HepG2 (cell line): Measurements from ENCODE around the gene SLC16A5. TPM values are rescaled to one million over a fixed set of nuclear protein-coding genes. Genes with fewer than 3 reads are reported as not detected.
A peak's percentile ranks its signal among the peaks of the same experiment; 100 is the strongest.

Experiments
- ADNP ChIP-seq: sonication (generic); formaldehyde crosslinking; IDR thresholded peaks from 2 replicates; pipeline ENCODE4 v1.4.0; 2020; ENCODE audit warnings: missing genetic modification reagents
- AKAP8 ChIP-seq: sonication (generic); formaldehyde crosslinking; IDR thresholded peaks from 2 replicates; pipeline ENCODE4 v1.5.1; 2020; ENCODE audit warnings: mild to moderate bottlenecking, missing genetic modification reagents
- CC2D1A ChIP-seq: sonication (generic); formaldehyde crosslinking; IDR thresholded peaks from 2 replicates; pipeline ENCODE4 v1.8.1; 2023; ENCODE audit warnings: mild to moderate bottlenecking, missing genetic modification reagents
- CHCHD3 ChIP-seq: sonication (generic); formaldehyde crosslinking; IDR thresholded peaks from 2 replicates; pipeline ENCODE4 v1.8.0; 2022; ENCODE audit warnings: mild to moderate bottlenecking, missing genetic modification reagents, moderate library complexity
- CHD4 ChIP-seq: fragments of 200-600 bp; sonication (generic); IDR thresholded peaks from 2 replicates; pipeline ENCODE4 v1.7.0; 2017; ENCODE audit warnings: mild to moderate bottlenecking, low read length, borderline replicate concordance
- FOXO1 ChIP-seq: sonication (generic); formaldehyde crosslinking; IDR thresholded peaks from 2 replicates; pipeline ENCODE4 v1.4.0; 2020; ENCODE audit warnings: missing genetic modification reagents
- GABPA ChIP-seq, 2 experiments: IDR thresholded peaks; 2 replicates each; pipeline ENCODE4 v1.6.1; 2011 to 2016; ENCODE audit warnings: low read depth in 2 of 2, low read length in 1 of 2, missing biosample characterization in 1 of 2, missing genetic modification characterization in 1 of 2
- GATA4 ChIP-seq: sonication (generic); IDR thresholded peaks from 2 replicates; pipeline ENCODE4 v1.6.1; 2016; ENCODE audit warnings: antibody characterized with exemption, low read depth, borderline replicate concordance
- HES4 ChIP-seq: sonication (generic); formaldehyde crosslinking; IDR thresholded peaks from 2 replicates; pipeline ENCODE4 v1.9.0; 2021; ENCODE audit warnings: mild to moderate bottlenecking, missing genetic modification reagents, borderline replicate concordance
- HNRNPK ChIP-seq: fragments of 200-400 bp; formaldehyde crosslinking; IDR thresholded peaks from 2 replicates; pipeline ENCODE4 v1.6.1; 2018; ENCODE audit warnings: low read length, low read depth, moderate library complexity, mild to moderate bottlenecking; ENCODE audit not compliant: poor library complexity, severe bottlenecking
- HOXA5 ChIP-seq: sonication (generic); formaldehyde crosslinking; IDR thresholded peaks from 2 replicates; pipeline ENCODE4 v1.4.0; 2020; ENCODE audit warnings: missing genetic modification reagents
- IRF2 ChIP-seq: IDR thresholded peaks from 2 replicates; pipeline ENCODE4 v1.6.1; 2018; ENCODE audit warnings: missing genetic modification reagents, missing compliant biosample characterization
- LCORL ChIP-seq, 2 experiments: fragments of 450-650 bp in 1 of 2; sonication (generic) in 1 of 2; formaldehyde crosslinking in 1 of 2; IDR thresholded peaks; 2 replicates each; pipeline versions ENCODE4 v1.5.0 to v1.6.1; 2017 to 2020; ENCODE audit warnings: antibody characterized with exemption in 1 of 2, missing genetic modification reagents in 1 of 2
- MAX ChIP-seq: IDR thresholded peaks from 2 replicates; pipeline ENCODE4 v1.6.1; 2012; ENCODE audit warnings: inconsistent platforms
- MLX ChIP-seq: IDR thresholded peaks from 2 replicates; pipeline ENCODE4 v1.6.1; 2016
- MTF2 ChIP-seq: sonication (generic); formaldehyde crosslinking; IDR thresholded peaks from 2 replicates; pipeline ENCODE4 v1.5.0; 2020; ENCODE audit warnings: missing genetic modification reagents, borderline replicate concordance
- MXI1 ChIP-seq: IDR thresholded peaks from 3 replicates; pipeline ENCODE4 v1.6.1; 2012; ENCODE audit warnings: low read depth, low read length, inconsistent platforms, borderline replicate concordance
- NR0B2 ChIP-seq: sonication (generic); formaldehyde crosslinking; IDR thresholded peaks from 2 replicates; pipeline ENCODE4 v1.4.0; 2020; ENCODE audit warnings: mild to moderate bottlenecking, missing genetic modification reagents
- POLR2G ChIP-seq: fragments of 200-400 bp; formaldehyde crosslinking; IDR thresholded peaks from 2 replicates; pipeline ENCODE4 v1.6.1; 2018; ENCODE audit warnings: mild to moderate bottlenecking, low read depth, low read length, moderate library complexity
- RFXAP ChIP-seq: sonication (generic); formaldehyde crosslinking; IDR thresholded peaks from 2 replicates; pipeline ENCODE4 v1.4.0; 2020; ENCODE audit warnings: missing genetic modification reagents, borderline replicate concordance
- SRY ChIP-seq: sonication (generic); formaldehyde crosslinking; IDR thresholded peaks from 2 replicates; pipeline ENCODE4 v1.8.0; 2022; ENCODE audit warnings: mild to moderate bottlenecking, missing genetic modification reagents
- ZFP36 ChIP-seq: fragments of 150-350 bp; IDR thresholded peaks from 2 replicates; pipeline ENCODE4 v1.6.1; 2018; ENCODE audit warnings: borderline replicate concordance, low read length, low read depth; ENCODE audit not compliant: partially characterized antibody
- ZFP41 ChIP-seq: sonication (generic); formaldehyde crosslinking; IDR thresholded peaks from 2 replicates; pipeline ENCODE4 v1.4.0; 2020; ENCODE audit warnings: mild to moderate bottlenecking, missing genetic modification reagents, borderline replicate concordance
- ZNF20 ChIP-seq: sonication (generic); formaldehyde crosslinking; IDR thresholded peaks from 2 replicates; pipeline ENCODE4 v1.4.0; 2020; ENCODE audit warnings: mild to moderate bottlenecking, moderate library complexity, missing genetic modification reagents
- ZNF234 ChIP-seq: sonication (generic); formaldehyde crosslinking; conservative IDR thresholded peaks from 2 replicates; pipeline ENCODE4 v1.5.1; 2020; ENCODE audit warnings: mild to moderate bottlenecking, missing genetic modification reagents
- ZNF441 ChIP-seq: sonication (generic); formaldehyde crosslinking; IDR thresholded peaks from 2 replicates; pipeline ENCODE4 v1.7.0; 2021; ENCODE audit warnings: missing genetic modification reagents, borderline replicate concordance
- ZNF550 ChIP-seq: sonication (generic); formaldehyde crosslinking; IDR thresholded peaks from 2 replicates; pipeline ENCODE4 v1.4.0; 2020; ENCODE audit warnings: mild to moderate bottlenecking, missing genetic modification reagents, borderline replicate concordance
- ZNF614 ChIP-seq: IDR thresholded peaks from 2 replicates; pipeline ENCODE4 v1.6.1; 2018; ENCODE audit warnings: missing biosample characterization, missing genetic modification reagents, inconsistent platforms, borderline replicate concordance
- ZNF879 ChIP-seq: sonication (generic); formaldehyde crosslinking; IDR thresholded peaks from 2 replicates; pipeline ENCODE4 v1.8.1; 2023; ENCODE audit warnings: missing genetic modification reagents
- polyA plus RNA-seq, 8 experiments: library from polyadenylated mRNA; depleted of rRNA in 3 of 8; stranded (reverse) in 7 of 8; unstranded in 1 of 8; fragments of >200 nt; fragmentation: Illumina TruSeq in 4 of 8; extraction: Trizol in 4 of 8; gene quantifications; 2 replicates each; pipeline versions ENCODE4 v1.2.1 to v1.2.3, GENCODE V29; 2011 to 2016; ENCODE audit warnings: low read depth in 4 of 8, missing spikeins in 1 of 8, mixed read lengths in 1 of 8; ENCODE audit not compliant: insufficient read depth in 1 of 8
- total RNA-seq, 5 experiments: library from RNA; depleted of rRNA; stranded (reverse); fragments of >200 nt; fragmentation: Illumina TruSeq; extraction: Trizol; gene quantifications; 2 replicates each; pipeline ENCODE4 v1.2.3, GENCODE V29; 2016; ENCODE audit warnings: low read depth in 1 of 5

The SLC16A5 gene
- total and polyA plus RNA-seq, 2 of the 13 experiments (the other 11 are each of a cell fraction or from before 2014, with no cell fraction given) = 0.69 to 5.6 TPM

GRCh38 chr17:75087558-75088453 is at the start of gene SLC16A5 (continued):
- TF ChIP-seq ZNF879 (CRISPR knock-in tag) = 0 out of 2 replicates have a peak, but pooled peaks have one; percentile 5
- TF ChIP-seq MAX = peak; percentile 41
- TF ChIP-seq ZFP36 = no peak
- no peak; the same call in 1 of the 2 replicates for TF ChIP-seq NR0B2 (CRISPR knock-in tag)
- TF ChIP-seq GATA4 = peak; percentile 41; the same call in 1 of the 2 replicates
- TF ChIP-seq MXI1 = peak; percentile 32; the same call in 1 of the 3 replicates
- TF ChIP-seq FOXO1 (CRISPR knock-in tag) = no peak
- no peak for TF ChIP-seq SRY (CRISPR knock-in tag)
- 0 out of 2 replicates have a peak, but pooled peaks have one; percentile 4 for TF ChIP-seq HOXA5 (CRISPR knock-in tag)
- TF ChIP-seq CHCHD3 (CRISPR knock-in tag) = no peak
- peak; percentile 22; the same call in 1 of the 2 replicates for TF ChIP-seq ZNF614 (CRISPR knock-in tag)
- no peak for TF ChIP-seq CHD4
- TF ChIP-seq RFXAP (CRISPR knock-in tag) = 0 out of 2 replicates have a peak, but pooled peaks have one; percentile 28
- TF ChIP-seq HNRNPK = peak; percentile 54
- TF ChIP-seq CC2D1A (CRISPR knock-in tag) = peak; percentile 16; the same call in 1 of the 2 replicates
- 0 out of 2 replicates have a peak, but pooled peaks have one; percentile 17 for TF ChIP-seq AKAP8 (CRISPR knock-in tag)
- TF ChIP-seq ADNP (CRISPR knock-in tag) = no peak
- no peak for TF ChIP-seq ZNF234 (CRISPR knock-in tag)
- peak; percentile 15; the same call in 1 of the 2 replicates for TF ChIP-seq MLX (CRISPR knock-in tag)
- no peak for TF ChIP-seq GABPA (IDR thresholded peaks at IDR 0.05; ENCODE audit: low read depth, low read length)
- TF ChIP-seq GABPA (CRISPR knock-in tag; IDR thresholded peaks at IDR 0.05; ENCODE audit: low read depth) = peak; percentile 37; the same call in 1 of the 2 replicates
- TF ChIP-seq IRF2 (CRISPR knock-in tag) = peak; percentile 59; the same call in 1 of the 2 replicates
- no peak for TF ChIP-seq ZNF550 (CRISPR knock-in tag)
- no peak for TF ChIP-seq ZNF20 (CRISPR knock-in tag)
- TF ChIP-seq MTF2 = peak; percentile 37; the same call in 1 of the 2 replicates
- no peak for TF ChIP-seq LCORL (IDR thresholded peaks at IDR 0.05)
- no peak for TF ChIP-seq LCORL (CRISPR knock-in tag; IDR thresholded peaks at IDR 0.05)
- peak; percentile 44 for TF ChIP-seq POLR2G
- TF ChIP-seq HES4 = 0 out of 2 replicates have a peak, but pooled peaks have one; percentile 12
- TF ChIP-seq ZFP41 (CRISPR knock-in tag) = no peak
- TF ChIP-seq ZNF441 = no peak; the same call in none of the 2 replicates
